HG03139 (cell line): ENCODE measurements around the gene SLC6A5.
"Not testable (repeated sequence)": the region's sequence is repeated elsewhere in the genome, so short reads cannot be mapped to it uniquely, and the experiment has no call there.

Experiments used
- ATAC-seq: cut with Tn5 transposase; IDR thresholded peaks from one replicate; pipeline ENCODE4 v1.9.1; 2021; ENCODE audit not compliant: unreplicated experiment

The SLC6A5 gene

DNA sequence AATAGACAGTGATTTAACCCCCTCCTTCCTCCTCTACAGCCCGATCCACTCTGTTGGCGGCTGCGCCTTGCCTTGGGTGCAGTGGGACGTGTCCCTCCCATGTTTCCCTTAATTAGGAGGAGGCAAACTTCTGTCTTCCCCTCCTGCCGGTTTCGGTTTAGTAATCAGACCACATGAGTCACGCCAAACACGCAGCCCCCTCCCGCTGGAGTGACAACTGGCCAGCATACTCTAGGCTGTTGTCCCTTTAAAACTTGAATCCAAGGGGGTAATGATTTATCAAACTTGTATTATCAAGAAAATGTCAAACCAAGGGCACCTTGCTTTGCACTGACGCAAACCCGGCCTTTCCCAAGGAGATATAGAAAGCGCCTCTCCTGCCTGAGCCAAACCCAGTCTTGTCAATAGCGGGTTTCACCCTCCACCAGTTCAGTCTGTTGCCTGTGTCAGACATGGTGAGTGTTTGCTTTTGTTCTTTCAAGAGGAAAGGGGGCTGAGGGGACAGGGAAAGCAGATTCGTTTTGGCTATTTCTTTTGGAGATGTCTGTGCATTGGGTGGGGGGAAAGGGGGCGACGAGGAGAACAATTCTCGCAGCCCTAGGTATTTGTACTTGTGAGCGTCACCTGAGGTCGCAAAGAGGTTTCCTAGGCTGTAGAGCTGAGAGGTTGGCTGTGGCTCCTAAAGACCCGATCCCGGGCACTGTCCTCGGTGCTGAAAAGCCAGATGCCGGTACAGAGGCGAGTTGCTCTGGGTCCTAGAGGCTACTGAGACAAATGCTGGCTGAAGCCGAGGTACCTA lies at the start of gene SLC6A5:
Gene SLC6A5 (plus strand): TSS at position 388 of the 799 bp plus-strand sequence. CDS start 65 bp downstream, at position 453.
- no peak for ATAC-seq

DNA sequence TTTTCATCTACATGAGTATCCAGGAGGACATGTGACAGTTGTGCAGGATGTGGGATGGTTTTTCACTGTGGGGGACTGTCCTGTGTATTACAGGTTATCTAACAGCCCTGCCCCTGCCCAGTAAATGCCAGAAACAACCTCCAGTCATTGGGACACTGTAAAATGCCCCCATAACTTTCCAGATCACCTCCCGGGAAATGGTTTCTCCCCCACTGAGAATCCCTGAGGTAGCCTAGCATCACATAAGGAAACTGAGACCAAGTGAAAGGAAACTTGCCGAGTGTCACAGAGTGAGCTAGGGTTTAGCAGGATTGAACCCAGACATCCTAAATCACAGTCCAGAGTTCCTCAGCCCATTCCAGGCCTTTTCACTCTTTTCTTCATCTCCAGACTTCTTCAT lies 48.3 kb upstream of the SLC6A5 start:
- ATAC-seq, result no peak

DNA sequence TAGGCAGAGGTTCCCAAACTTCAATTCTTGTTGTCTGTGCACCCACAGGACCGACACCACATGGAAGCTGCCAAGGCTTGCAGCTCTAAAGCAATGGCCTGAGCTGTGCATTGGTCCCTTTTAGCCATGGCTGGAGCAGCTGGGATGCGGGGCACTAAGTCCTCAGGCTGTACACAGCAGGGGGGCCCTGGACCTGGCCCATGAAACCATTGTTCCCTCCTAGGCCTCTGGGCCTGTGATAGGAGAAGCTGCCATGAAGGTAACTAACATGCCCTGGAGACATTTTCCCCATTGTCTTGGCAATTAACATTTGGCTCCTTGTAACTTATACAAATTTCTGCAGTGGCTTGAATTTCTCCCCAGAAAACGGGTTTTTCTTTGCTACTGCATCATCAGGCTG lies 43.6 kb upstream of the SLC6A5 start:
- ATAC-seq, result no peak

DNA sequence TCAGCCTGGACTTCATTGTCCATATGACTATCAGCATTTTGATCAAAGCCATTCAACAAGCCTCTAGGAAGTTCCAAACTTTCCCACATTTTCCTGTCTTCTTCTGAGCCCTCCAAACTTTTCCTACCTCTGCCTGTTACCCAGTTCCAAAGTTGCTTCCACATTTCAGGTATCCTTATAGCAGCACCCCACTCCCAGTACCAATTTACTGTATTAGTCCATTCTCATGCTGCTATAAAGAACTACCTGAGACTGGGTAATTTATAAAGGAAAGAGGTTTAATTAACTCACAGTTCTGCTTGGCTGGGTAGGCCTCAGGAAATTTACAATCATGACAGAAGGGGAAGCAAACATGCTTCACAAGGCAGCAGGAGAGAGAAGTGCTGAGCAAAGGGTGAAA lies 43.0 kb upstream of the SLC6A5 start:
- not testable (repeated sequence) for ATAC-seq

DNA sequence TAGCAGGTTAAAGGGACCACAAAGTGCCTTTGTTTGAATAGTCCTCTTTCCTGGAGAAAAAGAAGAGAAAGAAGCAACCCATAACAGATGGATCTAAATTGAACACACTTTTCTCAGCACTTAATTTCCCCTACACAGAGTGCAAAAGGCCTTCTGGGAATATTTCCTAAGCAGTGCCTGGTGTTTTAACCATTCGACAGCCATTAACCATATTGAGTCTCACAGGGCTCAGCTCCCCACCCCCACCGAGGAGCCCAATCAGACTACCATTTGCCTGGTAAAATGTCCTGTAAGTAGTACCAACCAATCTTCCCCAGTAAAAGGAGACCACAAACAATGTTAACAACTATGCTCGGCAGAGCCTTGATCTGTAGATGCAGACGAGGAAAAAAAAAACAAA lies 40.7 kb upstream of the SLC6A5 start:
- no peak for ATAC-seq

DNA sequence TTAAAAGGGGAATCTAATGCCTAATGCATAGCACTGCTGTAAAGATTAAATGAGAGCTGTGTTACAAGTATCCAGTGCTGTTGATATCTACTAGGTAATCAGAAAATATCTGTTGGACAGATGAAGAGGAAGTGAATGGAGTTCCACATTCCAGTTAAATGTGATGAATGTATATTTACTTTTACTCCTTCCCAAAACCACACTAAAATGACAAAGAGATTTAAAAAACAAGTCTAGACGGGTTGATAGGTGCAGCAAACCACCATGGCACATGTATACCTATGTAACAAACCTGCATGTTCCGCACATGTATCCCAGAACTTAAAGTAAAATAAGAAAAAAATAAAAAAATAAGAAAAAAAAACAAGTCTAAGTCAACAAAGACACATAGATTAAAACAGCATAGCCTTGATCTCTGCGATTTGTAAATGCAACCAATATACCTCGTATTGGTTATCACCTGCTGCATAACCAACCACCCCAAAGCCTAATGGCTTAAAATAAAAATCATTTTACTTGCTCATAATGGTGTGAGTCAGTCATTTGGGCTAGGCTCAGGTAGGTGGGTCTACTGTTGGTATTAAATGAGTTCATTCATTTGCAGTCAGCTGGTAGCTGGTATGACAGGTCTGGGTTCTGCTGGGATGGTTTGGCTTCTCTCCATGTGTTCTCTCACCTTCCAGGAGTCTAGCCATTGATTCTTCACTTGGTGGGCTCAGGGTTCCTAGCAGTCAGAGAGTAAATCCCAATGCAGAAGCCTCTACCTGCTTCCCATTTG lies 39.7 kb upstream of the SLC6A5 start:
- ATAC-seq, result no peak

DNA sequence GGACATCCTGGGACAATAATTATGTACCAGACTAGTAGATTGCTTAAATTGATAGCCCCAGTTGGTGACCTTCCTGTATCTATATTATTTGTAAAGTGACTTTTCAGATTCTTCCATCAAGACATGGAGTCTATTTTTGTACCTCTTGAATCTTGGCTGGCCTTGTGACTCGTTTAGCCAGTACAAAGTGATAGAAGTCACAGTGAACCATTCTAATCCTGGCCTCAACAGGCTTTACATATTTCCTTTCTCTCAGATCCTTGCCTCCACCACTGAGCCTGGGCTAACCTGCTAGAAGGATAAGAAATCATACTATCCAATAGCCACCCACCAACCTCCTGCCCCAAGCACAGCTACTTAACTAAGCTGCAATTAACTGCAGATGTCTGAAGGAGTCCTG lies 37.5 kb upstream of the SLC6A5 start:
- ATAC-seq, result no peak

DNA sequence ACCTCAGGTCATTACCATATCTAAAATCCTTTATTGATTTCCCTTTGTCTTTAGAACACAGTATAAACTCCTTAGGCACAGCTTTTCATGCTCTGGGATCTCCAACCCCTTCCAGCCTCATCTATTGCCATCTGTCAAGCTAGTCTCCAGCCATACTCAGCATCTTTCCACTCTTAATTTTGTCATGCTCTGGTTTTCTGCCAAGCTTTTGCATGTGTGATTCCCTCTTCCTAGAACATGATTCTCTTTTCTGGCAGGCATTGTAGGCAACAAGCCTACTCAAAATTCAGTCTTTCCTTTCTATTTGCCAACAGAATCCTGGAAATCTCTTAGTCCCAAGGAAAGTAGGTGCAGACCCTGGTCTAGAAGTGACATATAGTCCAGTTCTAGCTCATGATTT lies 35.5 kb upstream of the SLC6A5 start:
- no peak for ATAC-seq

DNA sequence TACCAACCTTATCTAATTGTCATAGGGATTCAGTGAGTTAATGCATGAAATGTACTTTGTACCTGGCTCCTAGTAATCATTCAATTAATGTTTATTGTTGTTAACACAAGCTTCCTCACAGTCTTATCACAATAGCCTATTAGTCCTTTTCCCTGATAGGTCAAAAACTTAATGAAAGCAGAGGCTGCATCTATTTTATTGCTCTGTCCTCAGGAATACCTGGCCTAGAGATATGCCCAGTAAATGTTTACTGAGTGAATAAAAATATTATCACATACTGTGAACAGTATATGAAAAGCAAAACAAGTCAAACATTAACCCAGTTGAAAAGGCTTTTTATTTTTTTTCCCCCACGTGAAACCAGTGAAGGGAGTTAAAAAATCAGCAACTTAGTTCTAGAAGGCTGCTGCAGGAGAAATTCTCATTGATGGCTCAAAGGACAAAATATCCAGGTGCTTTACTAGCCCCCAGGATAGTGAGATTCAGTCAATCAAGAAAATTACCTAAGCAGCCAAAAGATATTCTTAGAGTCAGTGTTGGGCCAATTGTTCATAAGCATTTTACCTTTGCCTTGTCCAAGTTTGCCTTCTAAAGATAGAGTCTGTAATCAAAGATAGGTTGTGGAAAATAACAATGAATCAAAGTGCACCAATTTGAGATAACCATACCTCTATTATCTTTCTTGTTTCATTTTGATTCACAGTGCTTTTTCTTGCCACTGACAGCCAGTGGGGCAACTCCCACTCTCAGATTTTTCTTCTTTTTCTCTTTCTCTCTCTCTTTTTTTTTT lies 34.4 kb upstream of the SLC6A5 start:
- ATAC-seq, result no peak

DNA sequence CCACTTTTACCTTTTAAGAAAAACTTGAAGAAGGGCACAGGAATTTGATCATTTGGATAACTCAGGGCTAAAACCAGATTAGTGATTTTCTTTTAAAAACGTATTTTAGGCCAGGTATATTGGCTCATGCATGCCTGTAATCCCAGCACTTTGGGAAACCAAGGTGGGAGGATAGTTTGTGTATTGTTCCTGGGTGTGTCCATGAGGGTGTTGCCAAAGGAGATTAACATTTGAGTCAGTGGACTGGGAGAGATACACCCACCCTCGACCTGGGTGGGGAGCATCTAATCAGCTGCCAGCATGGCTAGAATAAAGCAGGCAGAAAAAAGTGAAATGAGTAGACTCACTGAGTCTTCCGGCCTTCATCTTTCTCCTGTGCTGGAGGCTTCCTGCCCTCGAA lies 33.3 kb upstream of the SLC6A5 start:
- ATAC-seq, result not testable (repeated sequence)

DNA sequence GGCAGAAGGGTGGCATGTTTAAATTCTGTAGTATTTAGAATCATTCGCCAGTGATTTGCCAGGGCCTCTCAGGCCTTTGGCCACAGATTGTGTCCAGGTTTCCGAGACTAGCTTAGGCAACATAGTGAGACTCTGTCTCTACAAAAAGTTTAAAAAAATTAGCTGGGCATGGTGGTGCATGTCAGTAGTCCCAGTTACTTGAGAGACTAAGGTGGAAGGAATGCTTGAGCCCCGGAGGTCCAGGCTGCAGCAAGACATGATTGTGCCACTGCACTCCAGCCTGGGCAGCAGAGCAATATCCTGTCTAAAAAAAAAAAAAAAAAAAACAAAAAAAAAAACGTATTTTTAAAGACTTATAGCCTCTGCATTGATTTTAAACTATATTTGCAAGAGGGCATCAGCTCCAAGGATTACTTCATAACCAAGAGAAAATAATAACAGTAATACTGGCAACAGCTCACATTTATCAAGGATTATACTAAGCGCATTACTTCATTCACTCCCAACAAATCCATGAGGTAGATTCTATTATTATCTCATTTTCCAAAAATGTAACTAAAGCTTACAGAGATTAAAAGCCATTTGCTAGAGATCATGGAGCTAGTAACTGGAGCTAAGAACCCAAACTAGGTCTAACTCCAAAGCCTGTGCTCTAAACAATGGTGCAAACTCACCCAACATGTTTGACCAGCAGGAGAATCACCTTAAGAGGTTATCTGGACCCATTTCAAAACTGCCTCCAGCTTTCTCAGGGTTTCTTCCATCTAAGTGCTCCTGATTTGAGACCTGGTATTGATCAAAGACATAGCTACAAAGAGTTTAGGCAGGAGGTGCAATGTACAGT lies 32.6 kb upstream of the SLC6A5 start:
- ATAC-seq, result no peak

DNA sequence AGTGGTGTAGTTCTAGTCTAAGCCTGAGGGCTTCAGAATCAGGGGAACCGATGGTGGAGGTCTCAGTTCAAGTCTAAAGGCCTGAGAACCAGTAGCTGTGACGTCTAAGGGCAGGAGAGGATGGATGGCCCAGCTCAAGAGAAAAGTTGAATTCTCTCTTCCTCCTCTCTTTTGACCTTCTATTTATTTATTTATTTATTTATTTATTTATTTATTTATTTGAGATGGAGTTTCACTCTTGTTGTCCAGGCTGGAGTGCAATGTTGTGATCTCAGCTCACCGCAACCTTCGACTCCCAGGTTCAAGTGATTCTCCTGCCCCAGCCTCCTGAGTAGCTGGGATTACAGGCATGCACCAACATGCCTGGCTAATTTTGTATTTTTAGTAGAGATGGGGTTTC lies 19.7 kb upstream of the SLC6A5 start:
- ATAC-seq, result not testable (repeated sequence)

DNA sequence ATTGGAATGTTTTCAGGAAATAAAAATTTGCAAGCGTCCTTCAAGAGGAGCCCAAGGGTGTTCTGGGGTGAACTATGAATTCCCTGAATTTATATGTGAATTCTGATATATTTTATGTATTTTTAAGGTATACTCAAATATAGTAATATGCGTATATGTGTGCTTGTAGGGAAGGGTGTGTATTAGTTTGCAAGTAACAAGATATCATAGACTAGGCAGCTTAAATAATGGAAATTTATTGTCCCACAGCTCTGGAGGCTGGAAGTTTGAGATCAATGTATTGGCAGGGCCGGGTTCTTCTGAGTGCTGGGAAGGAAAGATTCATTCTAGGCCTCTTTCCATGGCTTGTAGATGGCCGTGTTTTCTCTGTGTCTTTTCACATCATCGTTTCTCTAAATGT lies 16.2 kb upstream of the SLC6A5 start:
- no peak for ATAC-seq

DNA sequence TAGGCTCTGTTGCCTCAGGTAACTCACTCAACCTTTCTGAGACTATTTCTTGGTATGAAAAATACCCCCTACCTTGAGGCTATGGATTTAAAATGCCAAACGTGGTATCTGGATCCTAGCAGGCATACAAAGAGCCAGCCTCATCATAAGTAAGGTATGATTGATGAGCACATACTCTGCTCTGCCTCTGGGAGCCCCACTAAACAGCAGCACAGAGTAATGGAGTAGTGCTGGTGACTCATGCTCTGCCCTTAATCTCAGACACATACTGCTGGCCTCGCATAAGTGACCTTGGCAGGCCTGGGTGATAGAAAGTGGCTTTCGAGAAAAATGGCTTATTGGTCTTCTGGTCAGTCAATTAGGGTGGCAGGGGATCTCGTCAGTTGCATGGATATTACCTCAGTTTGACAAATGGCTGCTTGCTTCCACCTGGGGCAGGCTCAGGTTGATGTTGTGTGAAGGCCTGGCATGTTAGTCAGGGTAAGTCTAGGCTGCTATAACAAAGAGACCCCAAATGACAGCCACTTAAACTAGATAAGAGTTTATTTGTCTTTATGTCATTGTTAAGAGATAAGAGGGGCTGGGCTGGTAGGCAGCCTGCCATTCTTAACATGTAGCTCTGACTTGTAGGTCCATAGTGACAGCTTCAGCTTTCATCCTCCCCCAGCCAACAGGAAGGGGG lies 15.2 kb upstream of the SLC6A5 start:
- no peak for ATAC-seq

DNA sequence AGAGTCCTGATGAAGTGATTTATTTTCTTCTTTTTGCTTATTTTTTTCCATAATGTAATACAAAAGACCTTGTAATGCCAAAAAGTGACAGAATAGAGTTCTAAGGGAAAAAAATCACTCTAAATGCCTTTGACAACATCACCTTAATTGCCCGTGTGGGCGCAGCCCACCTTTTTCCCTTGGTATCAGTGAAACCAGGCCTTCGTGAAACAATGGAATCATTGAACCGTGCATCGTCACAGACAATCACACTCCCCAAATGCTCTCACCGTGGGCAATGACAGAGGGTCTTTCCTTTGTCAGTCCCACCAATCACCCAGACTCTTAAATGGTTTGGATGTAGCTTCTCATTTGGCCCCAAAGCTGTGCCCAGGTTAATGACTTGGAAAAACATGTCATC lies 9.6 kb upstream of the SLC6A5 start:
- ATAC-seq, result no peak

DNA sequence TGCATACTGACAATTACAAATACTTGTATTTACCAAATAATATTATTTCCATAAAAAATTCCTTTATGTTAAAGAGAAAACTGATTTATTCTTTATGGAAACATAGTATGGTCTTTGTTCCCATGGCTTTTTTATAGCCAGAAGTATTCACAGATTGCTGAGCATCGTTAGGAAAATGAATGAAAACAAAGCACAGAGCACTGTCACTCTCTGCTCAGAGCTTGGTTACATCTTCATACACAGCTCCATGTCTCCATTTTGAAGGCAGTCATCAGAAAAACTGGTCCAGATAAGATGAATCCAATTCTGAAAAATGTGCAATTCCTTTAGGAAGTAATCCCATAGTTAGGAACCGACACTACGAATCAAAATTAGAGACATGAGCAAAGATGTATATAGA lies 9.0 kb upstream of the SLC6A5 start:
- ATAC-seq, result no peak

DNA sequence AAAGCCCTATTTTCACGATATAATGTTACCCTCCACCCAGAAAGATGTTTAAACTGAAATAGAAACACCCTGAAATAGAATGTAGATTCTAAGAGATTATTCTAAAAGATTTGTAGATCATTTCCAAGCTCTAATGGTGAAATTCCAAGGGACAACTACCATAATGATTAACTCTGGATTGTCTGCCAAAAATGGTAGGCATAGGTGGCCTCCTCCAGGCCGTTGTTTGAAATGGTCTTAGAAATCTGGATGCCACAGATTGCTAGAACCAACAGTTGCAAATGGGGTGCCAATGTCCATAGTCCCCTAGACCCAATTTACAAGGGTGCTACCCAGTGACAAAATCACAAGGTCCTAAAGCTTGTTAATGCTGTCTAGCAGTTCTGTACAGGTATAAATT lies 6.7 kb upstream of the SLC6A5 start:
- ATAC-seq, result no peak

DNA sequence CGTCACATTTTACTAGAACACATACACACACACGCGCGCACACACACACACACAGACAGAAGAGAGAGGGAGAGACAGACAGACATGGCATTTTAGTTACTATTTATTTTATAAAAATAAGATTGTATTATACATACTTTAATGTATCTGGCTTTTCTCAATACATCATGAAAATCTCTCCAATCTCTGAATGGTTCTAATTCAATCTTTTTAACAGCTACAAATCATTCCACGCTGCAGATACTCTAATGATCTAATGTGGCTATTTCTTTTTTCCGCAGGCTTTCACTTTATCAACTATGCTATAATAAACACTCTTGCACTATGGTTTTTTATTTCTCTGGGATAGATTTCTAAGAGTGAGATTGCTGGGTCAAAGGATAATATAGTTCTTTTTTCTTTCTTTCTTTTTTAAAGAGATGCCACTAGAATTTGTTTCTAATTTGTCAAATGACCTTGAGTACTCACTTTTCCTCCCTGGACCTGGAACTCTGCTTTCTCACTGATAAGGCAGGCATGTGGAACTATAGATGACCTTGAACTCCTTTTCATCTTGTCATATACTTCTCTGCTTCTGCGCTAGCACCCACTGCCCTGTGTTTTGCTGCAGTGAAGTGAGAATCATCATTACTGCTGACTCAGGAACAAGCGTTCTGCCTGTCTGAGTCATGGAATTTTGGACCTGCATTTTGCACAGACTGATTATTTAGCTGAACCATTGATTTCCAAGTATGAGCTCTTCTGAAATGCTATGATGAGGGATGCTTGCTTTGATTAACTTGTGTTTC lies 4.9 kb upstream of the SLC6A5 start:
- no peak for ATAC-seq

DNA sequence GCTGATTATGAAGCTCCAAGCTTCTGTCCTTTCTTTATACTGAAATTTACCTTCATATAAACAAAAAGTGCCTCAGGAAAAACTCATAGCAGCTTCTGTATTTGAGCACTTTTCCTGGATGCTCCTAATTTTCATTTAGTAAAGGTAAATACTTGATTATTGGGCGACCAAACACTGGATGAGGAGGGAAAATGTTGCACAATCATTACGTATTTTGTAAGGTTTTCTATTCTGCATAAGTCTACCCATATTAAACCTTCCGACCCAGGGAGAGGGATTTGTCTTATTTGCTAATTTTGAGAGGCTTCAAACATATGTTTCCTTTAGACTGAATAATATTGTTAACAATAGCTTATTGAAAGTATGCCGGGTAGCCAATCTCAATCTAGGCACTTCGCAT lies 4.3 kb upstream of the SLC6A5 start:
- no peak for ATAC-seq
